Heart left ventricle (tissue), 16 donors: ENCODE results near the gene AARSD1. TPM values are rescaled to one million over a fixed set of nuclear protein-coding genes. Genes with fewer than 3 reads are reported as not detected.

Source experiments
- ATAC-seq, 4 donors: fragments of 200-7000 bp; cut with Tn5 transposase; one replicate each; pipeline ENCODE4 v1.9.1; 2020 to 2022; ENCODE audit warnings: moderate library complexity in 4 of 4, mild to moderate bottlenecking in 3 of 4, moderate number of reproducible peaks in 1 of 4
- DNase-seq, 5 donors: peaks; one replicate each; pipeline ENCODE4 v3.0.0-alpha.2; 2020
- H3K27ac ChIP-seq, 12 donors: fragments of 200-600 bp; sonication (generic) in 4 of 12; one replicate each; pipeline versions ENCODE4 v1.5.0 to v1.8.0; 2016 to 2022; ENCODE audit warnings: mild to moderate bottlenecking in 2 of 12
- H3K27me3 ChIP-seq, 9 donors: fragments of 200-600 bp; sonication (generic) in 2 of 9; one replicate each; pipeline versions ENCODE4 v1.5.1 to v1.8.0; 2016 to 2022; ENCODE audit warnings: mild to moderate bottlenecking in 3 of 9
- H3K36me3 ChIP-seq, 9 donors: fragments of 200-600 bp; sonication (generic) in 2 of 9; one replicate each; pipeline versions ENCODE4 v1.5.0 to v1.8.0; 2018 to 2022; ENCODE audit warnings: mild to moderate bottlenecking in 2 of 9
- H3K4me1 ChIP-seq, 12 donors: fragments of 200-600 bp; sonication (generic) in 4 of 12; one replicate each; pipeline versions ENCODE4 v1.5.0 to v1.8.0; 2016 to 2022; ENCODE audit warnings: mild to moderate bottlenecking in 3 of 12
- H3K4me3 ChIP-seq, 12 donors: fragments of 200-600 bp; sonication (generic) in 4 of 12; one replicate each; pipeline versions ENCODE4 v1.5.0 to v1.8.0; 2017 to 2022; ENCODE audit warnings: mild to moderate bottlenecking in 9 of 12, moderate library complexity in 4 of 12
- H3K9me3 ChIP-seq, 12 donors: fragments of 200-600 bp; sonication (generic) in 4 of 12; one replicate each; pipeline versions ENCODE4 v1.5.0 to v1.8.0; 2016 to 2022; ENCODE audit warnings: mild to moderate bottlenecking in 1 of 12
- CTCF ChIP-seq, 12 donors: fragments of 200-600 bp; sonication (generic) in 4 of 12; IDR thresholded peaks; one replicate each; pipeline versions ENCODE4 v1.5.0 to v1.8.0; 2018 to 2022; ENCODE audit warnings: antibody characterized with exemption in 12 of 12, mild to moderate bottlenecking in 5 of 12
- POLR2A ChIP-seq, 2 donors: fragments of 450-650 bp; IDR thresholded peaks; one replicate each; pipeline ENCODE4 v1.6.1; 2017; ENCODE audit warnings: antibody characterized with exemption in 2 of 2, mild to moderate bottlenecking in 2 of 2, moderate library complexity in 2 of 2
- WGBS, 4 donors: extraction: QIAGEN DNeasy Blood & Tissue Kit in 2 of 4; methylation state at CpG; one replicate each; pipeline versions ENCODE4 v1.1.5 to v1.1.7; 2013 to 2018; 5-methylcytosine and 5-hydroxymethylcytosine counted together
- intact Hi-C, 10 donors: fragments of 100-400 bp; cut with DNase I; formaldehyde crosslinking; loops; one replicate each; pipeline versions ENCODE4 v1.11.1 to v1.14.2; 2022
- polyA plus RNA-seq, 2 donors: library from polyadenylated mRNA; stranded (reverse); fragments of 200-250 nt; gene quantifications; one replicate each; pipeline ENCODE4 v1.2.3, GENCODE V29; 2013
- total RNA-seq, 9 donors: library from RNA; depleted of rRNA in 2 of 9; stranded (reverse); fragments of >200 nt in 2 of 9; fragmentation: NEBNext Ultra II Directional in 3 of 9; extraction: Animal tissue kit (Norgen Biotek cat#: 25700) in 3 of 9; gene quantifications; one replicate each; pipeline versions ENCODE4 v1.1.0 to v1.2.4, GENCODE V29; 2016 to 2023
- donor health status: ischemic (EF 13 %, LVEDD 7.1; RV severe dilation, severe dysfunction).
- donor health status: healthy with polysubstance abuse.
- donor health status: DM: no; HTN: yes; CAD: no.
- donor health status: DM: no; HTN: no; CAD: no.
- donor health status: ischemic (EF 25% LVEDD 6.9; RV normal size, moderate dysfunction).
- donor health status: ischemic (EF 25% LVEDD 5.7; RV mildly dilated, moderate dysfunction).
- donor health status: healthy.
- donor health status: DM: yes; HTN: yes; CAD: no.
- donor health status: ischemic (EF 35%, LVEDD 5.7; RV mildly dilated, moderate dysfunction).
- donor health status: nonischemic (EF 11% LVEDD 7.7; RV severe dilation, severe dysfunction).
- donor health status: DM: yes; HTN: yes; CAD: no.
- donor health status: PGD.
- donor health status: ischemic (EF 29% LVEDD 5.4; RV normal size, mild dysfunction).
- donor health status: nonischemic (EF 23%, LVEDD 6.1; RV moderate dilation, normal function).

The AARSD1 gene
- total and polyA plus RNA-seq, 11 donors = 19.5 to 66.3 (median 27.0) TPM

GRCh38 chr17:42946812-42947211, 17.4 kb downstream of the AARSD1 start:
- intact Hi-C loops = loop anchor here in 1 of 10 donors (10.0 kb wide), 1 partner anchor 222 kb away; no protein-coding TSS in a partner anchor
- H3K27ac ChIP-seq = no peak overlapping the region
- H3K4me1 ChIP-seq = peaks cover 0 to 8% (median 0%) of the 10 kb centered on the region in 12 donors
- H3K9me3 ChIP-seq = no peaks in the 10 kb centered on the region
- no peak for DNase-seq
- no peaks in the 10 kb centered on the region for H3K27me3 ChIP-seq
- ATAC-seq = no peak
- no peak for TF ChIP-seq CTCF (IDR thresholded peaks at IDR 0.05)
- no peak for TF ChIP-seq POLR2A (IDR thresholded peaks at IDR 0.05)
- peaks cover 0 to 40% (median 38%) of the 10 kb centered on the region in 9 donors for H3K36me3 ChIP-seq
- 93 to 100% (median 95%) methylated on average over 1 of the region's 1 CpG for WGBS, 4 donors
- no peak overlapping the region for H3K4me3 ChIP-seq

GRCh38 chr17:42944211-42944610, 20.0 kb downstream of the AARSD1 start:
- Histone ChIP-seq H3K4me1 (peaks cover 0 to 8% (median 0%) of the 10 kb centered on the region in 12 donors), H3K9me3 (no peaks in the 10 kb centered on the region), H3K4me3 (no peak overlapping the region), H3K36me3 (peaks cover 0 to 14% (median 12%) of the 10 kb centered on the region in 9 donors), H3K27me3 (peaks cover 0 to 4% (median 0%) of the 10 kb centered on the region in 9 donors), H3K27ac (no peak overlapping the region)
- intact Hi-C loops = loop anchor here in 1 of 10 donors (10.0 kb wide), 1 partner anchor 219 kb away; no protein-coding TSS in a partner anchor
- TF ChIP-seq POLR2A (IDR thresholded peaks at IDR 0.05) = no peak
- no peak for TF ChIP-seq CTCF (IDR thresholded peaks at IDR 0.05)
- ATAC-seq = no peak
- 46 to 57% (median 49%) methylated on average over 3 of the region's 3 CpGs for WGBS, 4 donors
- no peak for DNase-seq

- intact Hi-C loops = loop anchor here in 9 of 10 donors (1.0 to 10.0 kb wide), 8 partner anchors 57 to 361 kb away; partner anchors contain the start of genes AOC2 (in 3 of the 9), PSMC3IP (in 1 of the 9) and RPL27 (in 1 of the 9)
- H3K27ac ChIP-seq = no peak overlapping the region
- whole genome bisulfite sequencing, 4 donors = 37 to 40% (median 38%) methylated on average over 9 of the region's 9 CpGs
Measured at GRCh38 chr17:42937712-42938596, 26.3 kb downstream of the AARSD1 start.

More at GRCh38 chr17:42937712-42938596, 26.3 kb downstream of the AARSD1 start:
- DNase-seq = peak in 4 of 5 donors; percentile 33 to 38 (median 36)
- Histone ChIP-seq H3K36me3 (no peaks in the 10 kb centered on the region), H3K4me3 (no peak overlapping the region), H3K4me1 (no peaks in the 10 kb centered on the region), H3K27me3 (peaks cover 0 to 4% (median 0%) of the 10 kb centered on the region in 9 donors), H3K9me3 (no peaks in the 10 kb centered on the region)
- ATAC-seq = peak; percentile 58 to 83 (median 74)
- no peak for TF ChIP-seq POLR2A (IDR thresholded peaks at IDR 0.05)
- peak; percentile 52 to 80 (median 66) for TF ChIP-seq CTCF (IDR thresholded peaks at IDR 0.05)
